GM12878 (cell line): ENCODE measurements around the gene MIPOL1. TPM values are rescaled to one million over a fixed set of nuclear protein-coding genes. Genes with fewer than 3 reads are reported as not detected.

Source experiments
- ATAC-seq: fragments of 200-7000 bp; cut with Tn5 transposase; 3 replicates; pipeline ENCODE4 v1.9.1; 2020; ENCODE audit warnings: mild to moderate bottlenecking, moderate library complexity
- BruUV-seq: library from RNA; stranded (reverse); fragments of 400-500 nt; replicated peaks from 2 replicates; lab custom pipeline; 2021; lab: Mats Ljungman, UMichigan
- CTCF ChIA-PET: fragments of 300-600 bp; sonication (Branson Sonifier 250); formaldehyde crosslinking; extraction: SDS; loops from one replicate; lab custom pipeline; 2021; ENCODE audit warnings: inconsistent platforms; lab: Yijun Ruan, JAX
- POLR2A ChIA-PET: fragments of 350-600 bp; formaldehyde crosslinking; extraction: SDS; loops from one replicate; lab custom pipeline; 2021; ENCODE audit warnings: inconsistent platforms; lab: Charles Lee
- RAD21 ChIA-PET: fragments of 300-600 bp; sonication (Branson Sonifier 250); formaldehyde crosslinking; loops from one replicate; lab custom pipeline; 2023; ENCODE audit warnings: antibody characterized with exemption; ENCODE audit not compliant: unreplicated experiment; lab: Charles Lee
- SMC1A ChIA-PET: fragments of 300-600 bp; sonication (Branson Sonifier 250); formaldehyde crosslinking; loops from one replicate; lab custom pipeline; 2023; ENCODE audit not compliant: unreplicated experiment, uncharacterized antibody; lab: Charles Lee
- DNase-seq: peaks from one replicate; pipeline ENCODE4 v3.0.0-alpha.2; 2011; ENCODE audit warnings: low read depth, low spot score
- FAIRE-seq: peaks from 3 replicates; lab custom pipeline; 2011; peaks lifted over from hg19 to GRCh38; lab: Jason Lieb, UNC
- H2AFZ ChIP-seq: 2 replicates; pipeline ENCODE4 v1.6.0; 2011; ENCODE audit warnings: low read depth, low read length, control low read depth; ENCODE audit not compliant: control insufficient read depth
- H3K27ac ChIP-seq: 2 replicates; pipeline ENCODE4 v1.5.1; 2011; ENCODE audit warnings: control low read depth; ENCODE audit not compliant: control insufficient read depth, insufficient read depth
- H3K27me3 ChIP-seq, 2 experiments: replicated peaks in 1 of 2; 2 replicates each; pipeline versions ENCODE4 v1.6.0 to v1.6.1; 2011; ENCODE audit warnings: low read length in 1 of 2; ENCODE audit not compliant: control insufficient read depth in 2 of 2, insufficient read depth in 2 of 2
- H3K36me3 ChIP-seq, 2 experiments: 2 replicates each; pipeline ENCODE4 v1.5.1; 2011; ENCODE audit warnings: low read length in 1 of 2; ENCODE audit not compliant: control insufficient read depth in 2 of 2, insufficient read depth in 2 of 2
- H3K4me1 ChIP-seq: 2 replicates; pipeline ENCODE4 v1.6.1; 2011; ENCODE audit warnings: mild to moderate bottlenecking, low read length, moderate library complexity, mixed read lengths; ENCODE audit not compliant: control insufficient read depth, insufficient read depth
- H3K4me2 ChIP-seq: 2 replicates; pipeline ENCODE4 v1.6.0; 2011; ENCODE audit warnings: control low read depth; ENCODE audit not compliant: control insufficient read depth, insufficient read depth
- H3K4me3 ChIP-seq: fragments of 200-600 bp; sonication (generic); 2 replicates; pipeline ENCODE4 v1.5.1; 2016
- H3K79me2 ChIP-seq: 2 replicates; pipeline ENCODE4 v1.6.0; 2011; ENCODE audit warnings: low read length; ENCODE audit not compliant: control insufficient read depth, insufficient read depth
- H3K9ac ChIP-seq: 2 replicates; pipeline ENCODE4 v1.8.0; 2011; ENCODE audit warnings: low read length, control low read depth, mixed read lengths; ENCODE audit not compliant: control insufficient read depth, insufficient read depth
- H3K9me3 ChIP-seq: replicated peaks from 3 replicates; pipeline ENCODE4 v1.5.1; 2011; ENCODE audit warnings: mild to moderate bottlenecking, low read length; ENCODE audit not compliant: control insufficient read depth, insufficient read depth
- H4K20me1 ChIP-seq: 2 replicates; pipeline ENCODE4 v1.6.0; 2011; ENCODE audit not compliant: control insufficient read depth, insufficient read depth
- CREM ChIP-seq: IDR thresholded peaks from 2 replicates; pipeline ENCODE4 v1.6.1; 2014; ENCODE audit warnings: antibody characterized with exemption, low read depth
- MYC ChIP-seq: IDR thresholded peaks from 2 replicates; pipeline ENCODE4 v1.6.1; 2011; ENCODE audit warnings: mild to moderate bottlenecking, low read length, moderate library complexity, inconsistent platforms; ENCODE audit not compliant: insufficient read depth, insufficient replicate concordance, insufficient read length, severe bottlenecking
- NR2F1 ChIP-seq: fragments of 450-650 bp; conservative IDR thresholded peaks from 2 replicates; pipeline ENCODE4 v1.6.1; 2017; ENCODE audit warnings: mild to moderate bottlenecking
- SRF ChIP-seq, 2 experiments: IDR thresholded peaks; 2 replicates each; pipeline ENCODE4 v1.6.1; 2011; ENCODE audit warnings: low read depth in 2 of 2, low read length in 2 of 2, mild to moderate bottlenecking in 1 of 2, moderate library complexity in 1 of 2
- YBX1 ChIP-seq: fragments of 450-650 bp; IDR thresholded peaks from 2 replicates; pipeline ENCODE4 v1.6.1; 2016; ENCODE audit warnings: antibody characterized with exemption
- WGBS: methylation state at CpG from one replicate; pipeline ENCODE4 v1.1.6; 2016; ENCODE audit warnings: low lambda C conversion rate; ENCODE audit not compliant: insufficient replicate concordance, insufficient coverage; ENCODE audit errors: missing lambda C conversion rate; 5-methylcytosine and 5-hydroxymethylcytosine counted together
- in situ Hi-C: fragments of 300-500 bp; cut with MboI; formaldehyde crosslinking; loops from 9 replicates; pipeline ENCODE4 v1.14.3; 2018; ENCODE audit warnings: mixed read lengths
- intact Hi-C: fragments of 100-400 bp; cut with micrococcal nuclease; formaldehyde crosslinking; loops from one replicate; pipeline ENCODE4 v1.14.2; 2022; ENCODE audit not compliant: unreplicated experiment
- polyA plus RNA-seq, 11 experiments: library from polyadenylated mRNA; depleted of rRNA in 4 of 11; unstranded in 6 of 11; stranded (reverse) in 5 of 11; fragments of >200 nt; fragmentation: Nextera tagmentation in 4 of 11; fragmentation: Illumina TruSeq in 1 of 11; extraction: Ambion mirVana in 4 of 11; extraction: Trizol in 1 of 11; gene quantifications; 1 replicate in 1 of 11; 2 replicates in 10 of 11; pipeline versions ENCODE4 v1.2.1 to v1.2.3, GENCODE V29; 2011 to 2016; ENCODE audit warnings: inconsistent platforms in 2 of 11, missing spikeins in 2 of 11, low read depth in 1 of 11
- total RNA-seq, 4 experiments: library from RNA; depleted of rRNA in 3 of 4; stranded (reverse); fragments of >200 nt in 3 of 4; fragmentation: Illumina TruSeq in 1 of 4; extraction: Trizol in 1 of 4; gene quantifications; 2 replicates each; pipeline versions ENCODE4 v1.2.1 to v1.2.3, GENCODE V29; 2013 to 2021
- TF ChIP-seq, protein P1 (sequence below): IDR thresholded peaks from 2 replicates; pipeline ENCODE4 v1.6.1; 2012; ENCODE audit warnings: low read depth, low read length, improper control_type of control experiment
- TF ChIP-seq, protein P2 (sequence below): IDR thresholded peaks from 2 replicates; pipeline ENCODE4 v1.6.1; 2012; ENCODE audit warnings: improper control_type of control experiment, low read depth, low read length; ENCODE audit not compliant: insufficient replicate concordance

The MIPOL1 gene
- total and polyA plus RNA-seq, 10 of the 15 experiments (the other 5 are each of a cell fraction or from before 2014, with no cell fraction given) = 0.06 TPM; not detected in 9

DNA sequence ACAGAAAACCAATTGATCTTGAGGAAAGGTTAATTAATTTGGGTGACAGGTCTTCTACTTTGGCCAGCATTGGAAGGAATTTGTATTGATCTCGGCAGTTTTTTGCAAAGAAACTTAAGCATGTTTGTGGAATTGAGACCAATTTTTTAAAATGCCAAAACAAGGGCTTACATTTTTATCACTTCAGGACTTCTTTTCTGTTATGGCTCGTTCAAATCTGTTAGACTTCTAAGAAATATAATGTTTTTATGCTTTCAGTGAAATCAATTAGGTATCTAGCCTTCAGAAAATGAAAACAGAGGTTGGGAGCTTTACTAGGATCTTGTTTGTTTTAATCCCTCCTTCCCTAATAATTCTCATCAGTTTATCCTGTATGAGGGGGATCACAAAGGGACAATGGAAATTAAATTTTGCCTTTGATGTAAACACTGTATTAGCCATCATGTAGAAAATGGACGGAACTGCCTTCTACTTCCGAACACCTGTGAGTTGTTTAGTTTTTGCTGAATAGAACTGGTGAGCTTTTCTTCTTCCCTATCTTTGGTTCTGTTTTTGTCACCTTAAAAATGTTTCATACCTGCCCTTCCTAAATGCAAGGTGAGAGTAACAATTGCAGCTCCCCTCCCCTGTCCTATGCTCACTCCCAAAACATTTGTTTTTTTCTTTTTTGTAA lies 389.5 kb downstream of the MIPOL1 start:
- no peak for TF ChIP-seq CREM
- no peak for TF ChIP-seq YBX1
- FAIRE-seq (no peak), DNase-seq (no peak), ATAC-seq (no peak)
- POLR2A ChIA-PET = no interaction called here
- RAD21 ChIA-PET = no interaction called here
- intact Hi-C loops = no loop called here
- Histone ChIP-seq H3K4me3 (no peak overlapping the region), H4K20me1 (no peaks in the 10 kb centered on the region), H3K9me3 (no peaks in the 10 kb centered on the region; the same call in 2 of the 3 replicates), H3K4me1 (no peaks in the 10 kb centered on the region), H2AFZ (no peak overlapping the region), H3K27me3 (no peaks in the 10 kb centered on the region), H3K79me2 (no peaks in the 10 kb centered on the region), H3K4me2 (no peak overlapping the region), H3K27ac (no peak overlapping the region), H3K36me3 (no peaks in the 10 kb centered on the region), H3K9ac (no peak overlapping the region)
- in situ Hi-C loops = no loop called here
- CTCF ChIA-PET = no interaction called here
- SMC1A ChIA-PET = no interaction called here
- BruUV-seq = no TSS peak
- WGBS = 13% methylated on average over 4 of the region's 4 CpGs

DNA sequence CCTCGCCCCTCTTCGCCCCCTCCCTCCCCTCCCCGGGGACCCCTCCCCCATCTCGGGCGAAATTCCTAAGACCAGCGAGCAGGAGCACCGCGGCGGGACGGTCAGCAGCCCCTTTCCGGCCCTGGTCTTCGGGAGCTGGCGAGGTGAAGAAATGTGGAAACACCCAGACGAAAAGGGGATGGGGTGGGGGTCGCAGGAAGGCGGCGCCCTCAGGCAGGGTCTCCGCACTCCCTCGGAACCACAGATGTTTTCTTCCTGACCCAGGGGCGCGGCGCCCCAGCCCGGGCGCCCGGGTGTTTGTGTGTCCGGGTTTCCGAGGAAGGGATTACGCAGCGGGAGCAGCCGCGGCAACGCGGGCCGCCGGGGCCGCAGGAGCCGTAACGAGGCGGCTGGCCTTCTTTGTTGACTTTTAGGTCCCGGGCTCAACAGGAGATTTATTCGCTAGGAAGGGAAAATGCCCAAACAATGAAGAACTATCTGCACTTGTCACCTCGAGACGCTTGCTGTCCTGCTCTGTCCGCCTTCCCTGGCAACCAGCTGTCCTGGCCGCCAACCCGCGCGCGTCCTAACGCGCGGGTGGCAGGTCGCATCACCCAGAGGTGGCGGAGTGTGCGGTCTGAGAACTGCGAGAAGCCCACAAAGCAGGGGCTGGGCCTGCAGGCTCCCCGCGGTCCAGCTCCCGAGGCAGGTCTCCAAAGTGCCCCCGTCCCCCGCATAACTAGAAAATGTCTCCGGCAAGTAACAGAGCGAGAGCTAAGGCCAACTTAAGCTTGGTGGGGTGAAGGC lies 390.3 kb downstream of the MIPOL1 start:
- ChIA-PET POLR2A (no interaction called here), RAD21 (no interaction called here), SMC1A (no interaction called here), CTCF (no interaction called here)
- FAIRE-seq = no peak
- Histone ChIP-seq H2AFZ (no peak overlapping the region), H3K27me3 (no peaks in the 10 kb centered on the region; a peak in 1 of 4 replicates), H3K9ac (no peak overlapping the region), H3K4me1 (no peaks in the 10 kb centered on the region), H3K27ac (no peak overlapping the region), H3K4me2 (no peak overlapping the region), H3K9me3 (no peaks in the 10 kb centered on the region; the same call in 2 of the 3 replicates), H3K36me3 (no peaks in the 10 kb centered on the region), H3K4me3 (no peak overlapping the region), H3K79me2 (no peaks in the 10 kb centered on the region), H4K20me1 (no peaks in the 10 kb centered on the region)
- BruUV-seq = no TSS peak
- ATAC-seq = no peak
- intact Hi-C loops = no loop called here
- 54% methylated on average over 47 of the region's 63 CpGs for WGBS
- no peak for DNase-seq
- in situ Hi-C loops = no loop called here
- TF ChIP-seq, protein P1, sequence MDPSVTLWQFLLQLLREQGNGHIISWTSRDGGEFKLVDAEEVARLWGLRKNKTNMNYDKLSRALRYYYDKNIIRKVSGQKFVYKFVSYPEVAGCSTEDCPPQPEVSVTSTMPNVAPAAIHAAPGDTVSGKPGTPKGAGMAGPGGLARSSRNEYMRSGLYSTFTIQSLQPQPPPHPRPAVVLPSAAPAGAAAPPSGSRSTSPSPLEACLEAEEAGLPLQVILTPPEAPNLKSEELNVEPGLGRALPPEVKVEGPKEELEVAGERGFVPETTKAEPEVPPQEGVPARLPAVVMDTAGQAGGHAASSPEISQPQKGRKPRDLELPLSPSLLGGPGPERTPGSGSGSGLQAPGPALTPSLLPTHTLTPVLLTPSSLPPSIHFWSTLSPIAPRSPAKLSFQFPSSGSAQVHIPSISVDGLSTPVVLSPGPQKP = no peak
- TF ChIP-seq MYC = no peak
- TF ChIP-seq NR2F1 = no peak
- TF ChIP-seq SRF (IDR thresholded peaks at IDR 0.05; ENCODE audit: low read depth in 2 of 2, low read length in 2 of 2) = no peak
- TF ChIP-seq, protein P2, sequence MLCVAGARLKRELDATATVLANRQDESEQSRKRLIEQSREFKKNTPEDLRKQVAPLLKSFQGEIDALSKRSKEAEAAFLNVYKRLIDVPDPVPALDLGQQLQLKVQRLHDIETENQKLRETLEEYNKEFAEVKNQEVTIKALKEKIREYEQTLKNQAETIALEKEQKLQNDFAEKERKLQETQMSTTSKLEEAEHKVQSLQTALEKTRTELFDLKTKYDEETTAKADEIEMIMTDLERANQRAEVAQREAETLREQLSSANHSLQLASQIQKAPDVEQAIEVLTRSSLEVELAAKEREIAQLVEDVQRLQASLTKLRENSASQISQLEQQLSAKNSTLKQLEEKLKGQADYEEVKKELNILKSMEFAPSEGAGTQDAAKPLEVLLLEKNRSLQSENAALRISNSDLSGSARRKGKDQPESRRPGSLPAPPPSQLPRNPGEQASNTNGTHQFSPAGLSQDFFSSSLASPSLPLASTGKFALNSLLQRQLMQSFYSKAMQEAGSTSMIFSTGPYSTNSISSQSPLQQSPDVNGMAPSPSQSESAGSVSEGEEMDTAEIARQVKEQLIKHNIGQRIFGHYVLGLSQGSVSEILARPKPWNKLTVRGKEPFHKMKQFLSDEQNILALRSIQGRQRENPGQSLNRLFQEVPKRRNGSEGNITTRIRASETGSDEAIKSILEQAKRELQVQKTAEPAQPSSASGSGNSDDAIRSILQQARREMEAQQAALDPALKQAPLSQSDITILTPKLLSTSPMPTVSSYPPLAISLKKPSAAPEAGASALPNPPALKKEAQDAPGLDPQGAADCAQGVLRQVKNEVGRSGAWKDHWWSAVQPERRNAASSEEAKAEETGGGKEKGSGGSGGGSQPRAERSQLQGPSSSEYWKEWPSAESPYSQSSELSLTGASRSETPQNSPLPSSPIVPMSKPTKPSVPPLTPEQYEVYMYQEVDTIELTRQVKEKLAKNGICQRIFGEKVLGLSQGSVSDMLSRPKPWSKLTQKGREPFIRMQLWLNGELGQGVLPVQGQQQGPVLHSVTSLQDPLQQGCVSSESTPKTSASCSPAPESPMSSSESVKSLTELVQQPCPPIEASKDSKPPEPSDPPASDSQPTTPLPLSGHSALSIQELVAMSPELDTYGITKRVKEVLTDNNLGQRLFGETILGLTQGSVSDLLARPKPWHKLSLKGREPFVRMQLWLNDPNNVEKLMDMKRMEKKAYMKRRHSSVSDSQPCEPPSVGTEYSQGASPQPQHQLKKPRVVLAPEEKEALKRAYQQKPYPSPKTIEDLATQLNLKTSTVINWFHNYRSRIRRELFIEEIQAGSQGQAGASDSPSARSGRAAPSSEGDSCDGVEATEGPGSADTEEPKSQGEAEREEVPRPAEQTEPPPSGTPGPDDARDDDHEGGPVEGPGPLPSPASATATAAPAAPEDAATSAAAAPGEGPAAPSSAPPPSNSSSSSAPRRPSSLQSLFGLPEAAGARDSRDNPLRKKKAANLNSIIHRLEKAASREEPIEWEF = no peak
